Body of pancreas (tissue), 4 donors: ENCODE data around the gene PCNT.

Experiments used
- CTCF ChIP-seq, 7 experiments: fragments of 450-650 bp in 4 of 7; fragments of 200-600 bp in 3 of 7; sonication (generic) in 3 of 7; IDR thresholded peaks; one replicate each; pipeline ENCODE4 v1.5.1; 2016 to 2019; ENCODE audit warnings: antibody characterized with exemption in 7 of 7
- POLR2A ChIP-seq, 3 donors: fragments of 450-650 bp; IDR thresholded peaks; one replicate each; pipeline ENCODE4 v1.6.1; 2016; ENCODE audit warnings: antibody characterized with exemption in 3 of 3, mild to moderate bottlenecking in 2 of 3

- TF ChIP-seq CTCF (IDR thresholded peaks at IDR 0.05) (no peak), POLR2A (IDR thresholded peaks at IDR 0.05) (no peak)
These were observed 69.5 kb downstream of the PCNT start for GRCh38 chr21:46393451-46393940.
